Spleen (tissue), 11 donors: ENCODE data around the gene FCGBP. TPM values are rescaled to one million over a fixed set of nuclear protein-coding genes. Genes with fewer than 3 reads are reported as not detected.
A peak's percentile ranks its signal among the peaks of the same experiment; 100 is the strongest.

Source experiments
- DNase-seq: peaks from one replicate; pipeline ENCODE4 v3.0.0-alpha.2; 2020
- H3K27ac ChIP-seq, 8 donors: fragments of 200-600 bp; sonication (generic) in 7 of 8; 1 replicate in 4 of 8; 2 replicates in 4 of 8; pipeline versions ENCODE4 v1.5.0 to v1.8.0; 2016 to 2021; ENCODE audit warnings: inconsistent platforms in 4 of 8, mild to moderate bottlenecking in 4 of 8, moderate library complexity in 1 of 8
- H3K27me3 ChIP-seq, 7 donors: fragments of 200-600 bp; sonication (generic) in 6 of 7; replicated peaks in 1 of 7; 1 replicate in 4 of 7; 2 replicates in 3 of 7; pipeline versions ENCODE4 v1.5.0 to v1.8.0; 2016 to 2021; ENCODE audit warnings: inconsistent platforms in 3 of 7, mild to moderate bottlenecking in 1 of 7
- H3K36me3 ChIP-seq, 6 donors: fragments of 200-600 bp; sonication (generic) in 5 of 6; 1 replicate in 4 of 6; 2 replicates in 2 of 6; pipeline versions ENCODE4 v1.5.0 to v1.8.0; 2016 to 2021; ENCODE audit warnings: inconsistent platforms in 2 of 6
- H3K4me1 ChIP-seq, 6 donors: fragments of 200-600 bp; sonication (generic) in 5 of 6; 1 replicate in 3 of 6; 2 replicates in 3 of 6; pipeline versions ENCODE4 v1.5.0 to v1.8.0; 2016 to 2021; ENCODE audit warnings: inconsistent platforms in 3 of 6
- H3K4me3 ChIP-seq, 8 donors: fragments of 200-600 bp; sonication (generic) in 7 of 8; 1 replicate in 4 of 8; 2 replicates in 4 of 8; pipeline versions ENCODE4 v1.5.0 to v1.8.0; 2016 to 2021; ENCODE audit warnings: inconsistent platforms in 4 of 8, mild to moderate bottlenecking in 4 of 8, moderate library complexity in 2 of 8
- H3K9me3 ChIP-seq, 8 donors: fragments of 200-600 bp; sonication (generic) in 7 of 8; 1 replicate in 4 of 8; 2 replicates in 4 of 8; pipeline versions ENCODE4 v1.5.0 to v1.8.0; 2016 to 2021; ENCODE audit warnings: inconsistent platforms in 4 of 8
- POLR2A ChIP-seq, 3 donors: fragments of 450-650 bp; IDR thresholded peaks; one replicate each; pipeline ENCODE4 v1.5.1; 2017; ENCODE audit warnings: antibody characterized with exemption in 3 of 3, mild to moderate bottlenecking in 1 of 3
- POLR2AphosphoS5 ChIP-seq, 3 donors: sonication (generic); formaldehyde crosslinking; IDR thresholded peaks; one replicate each; pipeline ENCODE4 v1.5.1; 2017; ENCODE audit warnings: antibody characterized with exemption in 3 of 3
- WGBS, 5 donors: extraction: QIAGEN DNeasy Blood & Tissue Kit in 3 of 5; methylation state at CpG; one replicate each; pipeline versions ENCODE4 v1.1.5 to v1.1.7; 2013 to 2018; 5-methylcytosine and 5-hydroxymethylcytosine counted together
- intact Hi-C: fragments of 100-400 bp; cut with DNase I; formaldehyde crosslinking; loops from one replicate; pipeline ENCODE4 v1.15.0; 2023; ENCODE audit warnings: low total_unique reads
- polyA plus RNA-seq, 3 donors: library from polyadenylated mRNA; stranded (reverse); fragments of 200-250 nt; gene quantifications; one replicate each; pipeline ENCODE4 v1.2.1, GENCODE V29; 2013
- total RNA-seq, 7 donors: library from RNA; depleted of rRNA in 3 of 7; stranded (reverse); fragments of >200 nt in 3 of 7; fragmentation: NEBNext Ultra II Directional in 4 of 7; extraction: Animal tissue kit (Norgen Biotek cat#: 25700) in 4 of 7; gene quantifications; one replicate each; pipeline versions ENCODE4 v1.1.0 to v1.2.1, GENCODE V29; 2016 to 2021
- TF ChIP-seq, protein P1 (sequence below), 11 experiments: fragments of 200-600 bp in 7 of 11; fragments of 450-650 bp in 4 of 11; sonication (generic) in 4 of 11; IDR thresholded peaks in 8 of 11; conservative IDR thresholded peaks in 3 of 11; 1 replicate in 7 of 11; 2 replicates in 4 of 11; pipeline versions ENCODE4 v1.4.0 to v1.8.0; 2016 to 2021; ENCODE audit warnings: antibody characterized with exemption in 11 of 11, inconsistent platforms in 4 of 11, mild to moderate bottlenecking in 1 of 11
- donor health status: healthy with polysubstance abuse.
- donor health status: DM: no; HTN: no; CAD: no; lungs with moderate emphysema.
- donor health status: DM: no; HTN: no; CAD: no.
- donor health status: Bipolar disorder and iron deficiency.
- donor health status: healthy.
- donor health status: DM: no; HTN: no; CAD: no.
- donor health status: DM: yes; HTN: yes; CAD: no.

The FCGBP gene
- total and polyA plus RNA-seq, 10 donors, result 0.91 to 18.9 (median 6.9) TPM

DNA sequence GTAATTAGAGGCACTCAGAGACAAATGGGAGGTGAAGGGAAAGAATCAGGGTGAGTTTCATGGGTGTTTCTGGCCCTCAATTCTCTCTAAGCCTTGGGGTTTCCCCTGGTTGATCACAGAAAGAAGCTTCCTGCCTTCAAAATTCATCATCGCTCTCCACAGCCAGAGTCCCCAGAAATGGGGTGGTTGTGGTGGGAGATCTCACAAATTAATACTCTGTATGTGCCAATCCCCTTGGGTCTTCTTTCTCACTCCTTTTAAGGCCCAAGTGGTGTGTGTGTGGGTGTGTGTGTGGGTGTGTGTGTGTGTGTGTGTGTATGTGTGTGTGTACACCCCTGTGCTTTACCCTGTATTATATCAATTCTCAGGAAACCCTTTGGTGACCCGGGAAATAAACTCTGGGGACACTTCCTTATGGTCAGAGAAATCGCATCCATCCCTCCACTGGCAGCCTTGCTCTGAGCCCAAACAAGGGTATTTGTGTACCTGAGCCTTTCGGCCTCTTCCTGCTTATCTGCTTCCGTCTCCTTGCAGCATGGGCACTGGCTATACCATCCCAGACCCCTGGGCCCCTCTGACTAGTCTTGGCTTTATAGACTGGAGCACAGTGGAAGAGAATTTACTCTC, 2.8 kb upstream of the FCGBP start:
- Histone ChIP-seq H3K27ac (peak overlapping the region in 4 of 8 donors; percentile 13 to 46 (median 26)), H3K4me3 (no peak overlapping the region), H3K27me3 (peaks cover 0 to 60% (median 0%) of the 10 kb centered on the region in 7 donors), H3K4me1 (peaks cover 25 to 74% (median 54%) of the 10 kb centered on the region in 6 donors), H3K9me3 (peaks cover 0 to 20% (median 16%) of the 10 kb centered on the region in 8 donors), H3K36me3 (no peaks in the 10 kb centered on the region)
- intact Hi-C loops, result no loop called here
- WGBS, 5 donors, result 32 to 41% (median 37%) methylated on average over 5 of the region's 5 CpGs
- DNase-seq, result no peak
- no peak for TF ChIP-seq POLR2AphosphoS5 (IDR thresholded peaks at IDR 0.05)
- TF ChIP-seq, protein P1, sequence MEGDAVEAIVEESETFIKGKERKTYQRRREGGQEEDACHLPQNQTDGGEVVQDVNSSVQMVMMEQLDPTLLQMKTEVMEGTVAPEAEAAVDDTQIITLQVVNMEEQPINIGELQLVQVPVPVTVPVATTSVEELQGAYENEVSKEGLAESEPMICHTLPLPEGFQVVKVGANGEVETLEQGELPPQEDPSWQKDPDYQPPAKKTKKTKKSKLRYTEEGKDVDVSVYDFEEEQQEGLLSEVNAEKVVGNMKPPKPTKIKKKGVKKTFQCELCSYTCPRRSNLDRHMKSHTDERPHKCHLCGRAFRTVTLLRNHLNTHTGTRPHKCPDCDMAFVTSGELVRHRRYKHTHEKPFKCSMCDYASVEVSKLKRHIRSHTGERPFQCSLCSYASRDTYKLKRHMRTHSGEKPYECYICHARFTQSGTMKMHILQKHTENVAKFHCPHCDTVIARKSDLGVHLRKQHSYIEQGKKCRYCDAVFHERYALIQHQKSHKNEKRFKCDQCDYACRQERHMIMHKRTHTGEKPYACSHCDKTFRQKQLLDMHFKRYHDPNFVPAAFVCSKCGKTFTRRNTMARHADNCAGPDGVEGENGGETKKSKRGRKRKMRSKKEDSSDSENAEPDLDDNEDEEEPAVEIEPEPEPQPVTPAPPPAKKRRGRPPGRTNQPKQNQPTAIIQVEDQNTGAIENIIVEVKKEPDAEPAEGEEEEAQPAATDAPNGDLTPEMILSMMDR (IDR thresholded peaks at IDR 0.05 in 8 of 11, conservative IDR thresholded peaks at IDR 0.05 in 3 of 11), result no peak
- no peak for TF ChIP-seq POLR2A (IDR thresholded peaks at IDR 0.05)

DNA sequence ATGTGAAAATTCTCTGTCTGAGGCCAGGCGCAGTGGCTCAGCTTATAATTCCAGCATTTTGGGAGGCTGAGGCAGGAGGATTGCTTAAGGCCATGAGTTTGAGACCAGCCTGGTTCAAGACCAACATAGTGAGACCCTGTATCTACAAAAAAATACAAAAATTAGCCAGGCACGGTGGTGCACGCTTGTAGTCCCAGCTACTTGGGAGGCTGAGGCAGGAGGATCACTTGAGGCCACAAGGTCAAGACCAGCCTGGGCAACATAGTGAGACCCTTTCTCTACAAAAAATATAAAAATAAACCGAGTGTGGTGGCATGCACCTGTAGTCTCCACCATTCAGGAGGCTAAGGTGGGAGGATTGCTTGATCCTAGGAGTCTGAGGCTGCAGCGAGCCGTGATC, 2.2 kb upstream of the FCGBP start:
- TF ChIP-seq POLR2A (IDR thresholded peaks at IDR 0.05) (no peak), POLR2AphosphoS5 (IDR thresholded peaks at IDR 0.05) (no peak)
- TF ChIP-seq, protein P1 (IDR thresholded peaks at IDR 0.05 in 8 of 11, conservative IDR thresholded peaks at IDR 0.05 in 3 of 11), result no peak
- 83 to 92% (median 88%) methylated on average over 6 of the region's 6 CpGs for WGBS, 5 donors

DNA sequence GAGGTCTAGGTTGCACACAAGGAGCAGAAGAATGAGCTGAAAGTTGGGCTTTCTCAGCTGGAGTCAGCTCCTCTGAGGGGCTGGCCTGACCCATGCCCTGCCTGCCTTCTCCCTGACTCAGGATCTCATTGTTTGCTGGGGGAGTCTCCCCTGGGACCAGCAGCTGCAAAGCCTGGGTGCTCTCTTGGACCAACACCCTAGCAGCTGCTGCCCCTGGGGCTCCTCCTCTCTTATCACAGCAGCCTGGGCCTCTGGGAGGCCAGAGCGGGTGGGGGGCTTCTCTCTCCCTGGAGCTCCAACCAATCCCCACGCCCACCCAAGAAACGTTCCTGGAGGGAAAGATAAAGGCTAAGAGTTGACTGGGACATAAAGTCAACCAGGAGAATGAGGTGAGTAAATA, 1.6 kb upstream of the FCGBP start:
- Histone ChIP-seq H3K27ac (peak overlapping the region in 3 of 8 donors; percentile 3 to 46 (median 4)), H3K4me3 (no peak overlapping the region), H3K36me3 (no peaks in the 10 kb centered on the region), H3K4me1 (peaks cover 15 to 62% (median 42%) of the 10 kb centered on the region in 6 donors), H3K9me3 (peaks cover 0 to 20% (median 16%) of the 10 kb centered on the region in 8 donors), H3K27me3 (peaks cover 0 to 63% (median 0%) of the 10 kb centered on the region in 7 donors)
- DNase-seq, result no peak
- TF ChIP-seq POLR2AphosphoS5 (IDR thresholded peaks at IDR 0.05), result no peak
- TF ChIP-seq, protein P1 (IDR thresholded peaks at IDR 0.05 in 8 of 11, conservative IDR thresholded peaks at IDR 0.05 in 3 of 11), result no peak
- TF ChIP-seq POLR2A (IDR thresholded peaks at IDR 0.05), result no peak
- intact Hi-C loops, result no loop called here
- 57 to 72% (median 65%) methylated on average over 3 of the region's 3 CpGs for WGBS, 5 donors

More for the DNA sequence above, 2.2 kb upstream of the FCGBP start:
- peaks cover 0 to 20% (median 16%) of the 10 kb centered on the region in 8 donors for H3K9me3 ChIP-seq
- peaks cover 0 to 60% (median 0%) of the 10 kb centered on the region in 7 donors for H3K27me3 ChIP-seq
- no peak for DNase-seq
- peak overlapping the region in 4 of 8 donors; percentile 13 to 46 (median 26) for H3K27ac ChIP-seq
- no peak overlapping the region for H3K4me3 ChIP-seq
- no peaks in the 10 kb centered on the region for H3K36me3 ChIP-seq
- H3K4me1 ChIP-seq, result peaks cover 21 to 68% (median 49%) of the 10 kb centered on the region in 6 donors
- intact Hi-C loops, result no loop called here

DNA sequence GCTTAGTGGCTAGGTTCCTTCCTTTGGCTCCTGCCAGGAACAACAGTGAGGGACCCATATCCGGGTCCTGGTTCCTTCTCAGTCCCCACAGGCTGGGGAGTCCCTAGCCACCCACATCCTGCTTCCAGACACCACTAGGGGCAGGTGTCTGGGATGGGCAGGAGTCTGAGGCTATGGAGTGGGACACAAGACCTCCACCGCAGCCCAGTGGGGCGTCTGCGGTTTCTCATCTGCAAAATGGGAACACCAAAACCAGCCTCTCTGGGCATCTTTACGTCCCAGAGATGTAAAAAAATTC, 879 bp upstream of the FCGBP start:
- Histone ChIP-seq H3K27me3 (peaks cover 0 to 64% (median 0%) of the 10 kb centered on the region in 7 donors), H3K4me1 (peaks cover 9 to 55% (median 35%) of the 10 kb centered on the region in 6 donors), H3K36me3 (no peaks in the 10 kb centered on the region), H3K4me3 (no peak overlapping the region), H3K27ac (peak overlapping the region in 2 of 8 donors; percentile 4 to 46), H3K9me3 (peaks cover 0 to 13% (median 11%) of the 10 kb centered on the region in 8 donors)
- WGBS, 5 donors, result 76 to 86% (median 82%) methylated on average over 5 of the region's 5 CpGs
- no peak for TF ChIP-seq POLR2A (IDR thresholded peaks at IDR 0.05)
- TF ChIP-seq, protein P1 (IDR thresholded peaks at IDR 0.05 in 8 of 11, conservative IDR thresholded peaks at IDR 0.05 in 3 of 11), result no peak
- no peak for DNase-seq
- intact Hi-C loops, result no loop called here
